K562 (cell line): ENCODE measurements around the gene GNB2. TPM values are rescaled to one million over a fixed set of nuclear protein-coding genes. Genes with fewer than 3 reads are reported as not detected.

Experiments
- CBX5 ChIP-seq: IDR thresholded peaks from 2 replicates; pipeline ENCODE4 v1.6.1; 2014; ENCODE audit warnings: low read depth, borderline replicate concordance
- CREB1 ChIP-seq, 2 experiments: sonication (generic) in 1 of 2; formaldehyde crosslinking in 1 of 2; IDR thresholded peaks; 2 replicates each; pipeline versions ENCODE4 v1.6.1 to v1.8.0; 2012 to 2022; ENCODE audit warnings: inconsistent platforms in 1 of 2, mild to moderate bottlenecking in 1 of 2, missing genetic modification reagents in 1 of 2, moderate library complexity in 1 of 2
- CTCF ChIP-seq, 3 experiments: IDR thresholded peaks in 2 of 3; conservative IDR thresholded peaks in 1 of 3; 2 replicates each; pipeline ENCODE4 v1.5.1; 2011 to 2012; ENCODE audit warnings: low read length in 3 of 3, mild to moderate bottlenecking in 3 of 3, control low read depth in 2 of 3, improper control_type of control experiment in 1 of 3, inconsistent platforms in 1 of 3, low read depth in 1 of 3, mixed read lengths in 1 of 3, moderate library complexity in 1 of 3; ENCODE audit not compliant: insufficient read depth in 2 of 3
- GTF2A2 ChIP-seq: IDR thresholded peaks from 2 replicates; pipeline ENCODE4 v1.6.1; 2016; ENCODE audit warnings: mild to moderate bottlenecking, missing genetic modification characterization, missing compliant biosample characterization
- HDAC2 ChIP-seq: fragments of 450-650 bp; IDR thresholded peaks from 2 replicates; pipeline ENCODE4 v1.6.1; 2016; ENCODE audit warnings: mild to moderate bottlenecking
- HMGN3 ChIP-seq: IDR thresholded peaks from 2 replicates; pipeline ENCODE4 v1.6.1; 2011; ENCODE audit warnings: borderline replicate concordance, low read depth, mild to moderate bottlenecking, mixed read lengths, low read length; ENCODE audit not compliant: insufficient read length; ENCODE audit errors: extremely low read depth
- KAT7 ChIP-seq: sonication (generic); formaldehyde crosslinking; IDR thresholded peaks from 2 replicates; pipeline ENCODE4 v1.8.0; 2022; ENCODE audit warnings: missing genetic modification reagents, mild to moderate bottlenecking, borderline replicate concordance
- MAX ChIP-seq: sonication (generic); formaldehyde crosslinking; IDR thresholded peaks from 2 replicates; pipeline ENCODE4 v1.9.0; 2022; ENCODE audit warnings: mild to moderate bottlenecking, missing genetic modification reagents
- MEF2A ChIP-seq: IDR thresholded peaks from 2 replicates; pipeline ENCODE4 v1.6.1; 2011; ENCODE audit warnings: low read depth, mild to moderate bottlenecking, low read length, moderate library complexity; ENCODE audit not compliant: control insufficient read depth
- RERE ChIP-seq: sonication (generic); formaldehyde crosslinking; IDR thresholded peaks from 2 replicates; pipeline ENCODE4 v1.8.0; 2023; ENCODE audit warnings: missing genetic modification reagents, mild to moderate bottlenecking, borderline replicate concordance
- ZBED1 ChIP-seq: IDR thresholded peaks from 2 replicates; pipeline ENCODE4 v1.6.1; 2014
- ZC3H8 ChIP-seq: fragments of 450-650 bp; IDR thresholded peaks from 2 replicates; pipeline ENCODE4 v1.6.1; 2017
- ZNF143 ChIP-seq: sonication (generic); formaldehyde crosslinking; IDR thresholded peaks from 2 replicates; pipeline ENCODE4 v1.9.0; 2022; ENCODE audit warnings: mild to moderate bottlenecking, missing genetic modification reagents
- polyA plus RNA-seq, 8 experiments: library from polyadenylated mRNA; depleted of rRNA in 4 of 8; stranded (reverse) in 5 of 8; unstranded in 3 of 8; fragments of >200 nt; fragmentation: Nextera tagmentation in 2 of 8; fragmentation: Illumina TruSeq in 1 of 8; extraction: Ambion mirVana in 2 of 8; extraction: Trizol in 1 of 8; gene quantifications; 2 replicates each; pipeline versions ENCODE4 v1.2.1 to v1.2.3, GENCODE V29; 2011 to 2014; ENCODE audit warnings: inconsistent platforms in 1 of 8, missing spikeins in 1 of 8
- total RNA-seq, 7 experiments: library from RNA; depleted of rRNA in 6 of 7; stranded (reverse); fragments of >200 nt in 6 of 7; fragmentation: Illumina TruSeq in 2 of 7; extraction: Trizol in 2 of 7; gene quantifications; 2 replicates each; pipeline versions ENCODE4 v1.2.1 to v1.2.3, GENCODE V29; 2011 to 2021; ENCODE audit warnings: low replicate concordance in 1 of 7
- TF ChIP-seq, protein P1 (sequence below): fragments of 450-650 bp; formaldehyde crosslinking; IDR thresholded peaks from 2 replicates; pipeline ENCODE4 v1.4.0; 2022; ENCODE audit warnings: missing genetic modification characterization
- TF ChIP-seq, protein P2 (sequence below), 2 experiments: fragments of 200-800 bp in 1 of 2; sonication (Bioruptor generic) in 1 of 2; sonication (generic) in 1 of 2; formaldehyde crosslinking in 1 of 2; IDR thresholded peaks in 1 of 2; conservative IDR thresholded peaks in 1 of 2; 2 replicates each; pipeline versions ENCODE4 v1.5.0 to v1.6.1; 2016 to 2020; ENCODE audit warnings: missing compliant biosample characterization in 1 of 2, missing genetic modification characterization in 1 of 2, missing genetic modification reagents in 1 of 2

GNB2 gene
- total and polyA plus RNA-seq, 9 of the 15 experiments (the other 6 are each of a cell fraction or from before 2014, with no cell fraction given) = 0.65 to 320 (median 104) TPM

DNA sequence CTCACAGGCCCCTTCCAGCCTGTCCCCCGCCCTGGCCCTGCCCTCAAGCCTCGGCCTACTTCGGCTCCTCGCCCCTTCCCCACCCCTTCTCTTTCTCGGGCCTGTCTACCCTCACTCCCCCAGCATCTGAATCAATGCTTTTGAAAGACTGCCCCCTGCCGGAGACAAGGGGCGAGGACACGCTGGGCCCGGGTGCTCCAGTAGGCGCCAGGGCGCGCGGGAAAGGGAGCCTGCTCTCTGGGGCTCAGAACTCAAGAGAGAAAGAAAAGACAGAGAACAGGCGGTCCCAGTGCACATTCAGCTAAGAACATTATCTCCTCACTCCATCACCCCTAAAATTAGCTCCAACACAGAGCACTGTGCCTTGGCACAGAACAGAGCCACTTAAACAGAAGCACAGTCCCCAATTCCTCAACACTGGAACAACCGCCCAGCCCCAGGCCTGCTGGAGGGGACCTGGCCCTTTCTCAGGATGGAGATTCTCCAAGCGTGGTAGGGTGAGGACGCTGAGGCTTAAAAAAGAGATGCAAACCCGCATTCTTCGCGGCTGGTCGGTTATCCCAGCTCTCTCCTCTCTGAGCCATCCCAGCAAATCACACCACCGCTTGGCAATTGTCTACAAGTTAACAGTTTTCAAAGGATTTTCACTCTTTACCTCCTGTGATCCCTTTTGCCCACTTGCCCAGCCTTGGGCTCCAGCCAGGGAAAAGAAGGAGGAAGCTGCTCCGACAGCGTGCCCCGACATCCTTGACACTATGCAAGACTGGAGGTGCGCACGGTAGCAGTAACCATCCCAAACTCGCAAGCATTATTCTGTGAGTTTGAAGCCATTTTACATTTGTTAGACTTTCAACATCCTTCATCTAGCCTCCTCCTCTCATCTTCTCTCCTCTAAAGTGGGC is 18.4 kb downstream of the GNB2 start (continued):
- no peak for TF ChIP-seq CREB1 (IDR thresholded peaks at IDR 0.05)
- TF ChIP-seq CREB1 (CRISPR knock-in tag; IDR thresholded peaks at IDR 0.05) = peak; percentile 65; the same call in 1 of the 2 replicates
- no peak for TF ChIP-seq ZNF143 (CRISPR knock-in tag)
- no peak for TF ChIP-seq HDAC2
- TF ChIP-seq, protein P1, sequence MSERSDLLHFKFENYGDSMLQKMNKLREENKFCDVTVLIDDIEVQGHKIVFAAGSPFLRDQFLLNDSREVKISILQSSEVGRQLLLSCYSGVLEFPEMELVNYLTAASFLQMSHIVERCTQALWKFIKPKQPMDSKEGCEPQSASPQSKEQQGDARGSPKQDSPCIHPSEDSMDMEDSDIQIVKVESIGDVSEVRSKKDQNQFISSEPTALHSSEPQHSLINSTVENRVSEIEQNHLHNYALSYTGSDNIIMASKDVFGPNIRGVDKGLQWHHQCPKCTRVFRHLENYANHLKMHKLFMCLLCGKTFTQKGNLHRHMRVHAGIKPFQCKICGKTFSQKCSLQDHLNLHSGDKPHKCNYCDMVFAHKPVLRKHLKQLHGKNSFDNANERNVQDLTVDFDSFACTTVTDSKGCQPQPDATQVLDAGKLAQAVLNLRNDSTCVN (CRISPR knock-in tag) = no peak
- no peak for TF ChIP-seq GTF2A2 (tag)
- no peak for TF ChIP-seq HMGN3
- no peak for TF ChIP-seq ZBED1
- TF ChIP-seq RERE (CRISPR knock-in tag) = no peak
- peak; percentile 62; the same call in 1 of the 2 replicates for TF ChIP-seq MAX (CRISPR knock-in tag)
- TF ChIP-seq, protein P2, sequence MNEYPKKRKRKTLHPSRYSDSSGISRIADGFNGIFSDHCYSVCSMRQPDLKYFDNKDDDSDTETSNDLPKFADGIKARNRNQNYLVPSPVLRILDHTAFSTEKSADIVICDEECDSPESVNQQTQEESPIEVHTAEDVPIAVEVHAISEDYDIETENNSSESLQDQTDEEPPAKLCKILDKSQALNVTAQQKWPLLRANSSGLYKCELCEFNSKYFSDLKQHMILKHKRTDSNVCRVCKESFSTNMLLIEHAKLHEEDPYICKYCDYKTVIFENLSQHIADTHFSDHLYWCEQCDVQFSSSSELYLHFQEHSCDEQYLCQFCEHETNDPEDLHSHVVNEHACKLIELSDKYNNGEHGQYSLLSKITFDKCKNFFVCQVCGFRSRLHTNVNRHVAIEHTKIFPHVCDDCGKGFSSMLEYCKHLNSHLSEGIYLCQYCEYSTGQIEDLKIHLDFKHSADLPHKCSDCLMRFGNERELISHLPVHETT (CRISPR knock-in tag; conservative IDR thresholded peaks at IDR 0.05 in 1 of 2, IDR thresholded peaks at IDR 0.05 in 1 of 2) = 0 out of 4 replicates have a peak, but pooled peaks of 1 of the 2 experiments have one; percentile 27
- TF ChIP-seq KAT7 = peak; percentile 71; the same call in 1 of the 2 replicates
- peak; percentile 92 to 96 (median 94) for TF ChIP-seq CTCF (IDR thresholded peaks at IDR 0.05 in 2 of 3, conservative IDR thresholded peaks at IDR 0.05 in 1 of 3; ENCODE audit: insufficient read depth in 2 of 3, low read depth in 1 of 3, low read length in 3 of 3)
- no peak for TF ChIP-seq MEF2A
- no peak for TF ChIP-seq CBX5
- TF ChIP-seq ZC3H8 = no peak
